ENCODE measurements around the gene ABCG1.

DNA sequence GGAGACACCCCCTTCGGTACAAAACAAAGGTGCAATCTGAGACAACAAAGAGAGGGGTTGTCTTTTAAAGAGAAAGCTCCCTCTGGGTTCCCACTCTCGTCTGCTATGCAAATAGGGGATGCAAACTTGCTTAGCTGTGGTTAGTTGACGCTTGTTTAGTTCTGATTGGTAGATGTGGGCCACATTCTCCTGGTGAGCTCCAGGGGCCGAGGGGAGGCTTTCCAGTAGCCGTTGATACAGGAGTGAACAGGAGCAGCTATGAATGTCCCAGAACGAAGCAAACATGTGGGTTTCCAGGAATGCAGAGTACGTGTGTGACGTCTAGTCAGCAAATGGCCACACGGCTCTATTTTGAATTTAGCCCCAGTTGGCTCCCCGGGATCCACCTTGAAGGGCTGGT lies 117.1 kb downstream of the ABCG1 start:
- TF ChIP-seq, protein P1, sequence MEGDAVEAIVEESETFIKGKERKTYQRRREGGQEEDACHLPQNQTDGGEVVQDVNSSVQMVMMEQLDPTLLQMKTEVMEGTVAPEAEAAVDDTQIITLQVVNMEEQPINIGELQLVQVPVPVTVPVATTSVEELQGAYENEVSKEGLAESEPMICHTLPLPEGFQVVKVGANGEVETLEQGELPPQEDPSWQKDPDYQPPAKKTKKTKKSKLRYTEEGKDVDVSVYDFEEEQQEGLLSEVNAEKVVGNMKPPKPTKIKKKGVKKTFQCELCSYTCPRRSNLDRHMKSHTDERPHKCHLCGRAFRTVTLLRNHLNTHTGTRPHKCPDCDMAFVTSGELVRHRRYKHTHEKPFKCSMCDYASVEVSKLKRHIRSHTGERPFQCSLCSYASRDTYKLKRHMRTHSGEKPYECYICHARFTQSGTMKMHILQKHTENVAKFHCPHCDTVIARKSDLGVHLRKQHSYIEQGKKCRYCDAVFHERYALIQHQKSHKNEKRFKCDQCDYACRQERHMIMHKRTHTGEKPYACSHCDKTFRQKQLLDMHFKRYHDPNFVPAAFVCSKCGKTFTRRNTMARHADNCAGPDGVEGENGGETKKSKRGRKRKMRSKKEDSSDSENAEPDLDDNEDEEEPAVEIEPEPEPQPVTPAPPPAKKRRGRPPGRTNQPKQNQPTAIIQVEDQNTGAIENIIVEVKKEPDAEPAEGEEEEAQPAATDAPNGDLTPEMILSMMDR (IDR thresholded peaks at IDR 0.05): no peak
- no peak for TF ChIP-seq POLR2A (IDR thresholded peaks at IDR 0.05)

Measured in heart left ventricle (tissue), 13 donors.